ENCODE data around the gene CAMTA1.

The CAMTA1 gene

DNA sequence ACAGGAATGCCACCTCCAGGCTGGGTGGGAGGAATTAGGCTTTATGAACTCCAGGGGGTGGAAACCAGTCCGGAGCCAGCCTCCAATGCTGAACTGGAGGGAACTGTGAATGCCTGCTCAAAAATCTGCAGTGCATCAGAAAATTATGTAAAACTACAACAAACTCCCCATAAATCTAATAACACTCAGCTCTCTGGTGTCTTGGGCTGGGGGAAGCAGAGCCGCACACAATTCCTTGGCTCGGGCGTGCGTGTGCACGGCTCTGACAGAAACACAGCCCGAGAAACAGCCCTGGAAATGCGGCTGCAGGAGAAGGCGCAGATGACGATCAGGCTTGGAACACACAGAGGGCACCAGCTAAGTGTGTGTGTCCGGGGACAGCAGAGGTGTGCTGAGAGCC is 858.3 kb downstream of the CAMTA1 start:
- no peak for DNase-seq (ENCODE audit: low read depth)
- TF ChIP-seq, protein P1, sequence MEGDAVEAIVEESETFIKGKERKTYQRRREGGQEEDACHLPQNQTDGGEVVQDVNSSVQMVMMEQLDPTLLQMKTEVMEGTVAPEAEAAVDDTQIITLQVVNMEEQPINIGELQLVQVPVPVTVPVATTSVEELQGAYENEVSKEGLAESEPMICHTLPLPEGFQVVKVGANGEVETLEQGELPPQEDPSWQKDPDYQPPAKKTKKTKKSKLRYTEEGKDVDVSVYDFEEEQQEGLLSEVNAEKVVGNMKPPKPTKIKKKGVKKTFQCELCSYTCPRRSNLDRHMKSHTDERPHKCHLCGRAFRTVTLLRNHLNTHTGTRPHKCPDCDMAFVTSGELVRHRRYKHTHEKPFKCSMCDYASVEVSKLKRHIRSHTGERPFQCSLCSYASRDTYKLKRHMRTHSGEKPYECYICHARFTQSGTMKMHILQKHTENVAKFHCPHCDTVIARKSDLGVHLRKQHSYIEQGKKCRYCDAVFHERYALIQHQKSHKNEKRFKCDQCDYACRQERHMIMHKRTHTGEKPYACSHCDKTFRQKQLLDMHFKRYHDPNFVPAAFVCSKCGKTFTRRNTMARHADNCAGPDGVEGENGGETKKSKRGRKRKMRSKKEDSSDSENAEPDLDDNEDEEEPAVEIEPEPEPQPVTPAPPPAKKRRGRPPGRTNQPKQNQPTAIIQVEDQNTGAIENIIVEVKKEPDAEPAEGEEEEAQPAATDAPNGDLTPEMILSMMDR (conservative IDR thresholded peaks at IDR 0.05; ENCODE audit: low read depth, low read length) = no peak
- H3K4me3 ChIP-seq (ENCODE audit: low read depth, low read length) = no peak overlapping the region

DNA sequence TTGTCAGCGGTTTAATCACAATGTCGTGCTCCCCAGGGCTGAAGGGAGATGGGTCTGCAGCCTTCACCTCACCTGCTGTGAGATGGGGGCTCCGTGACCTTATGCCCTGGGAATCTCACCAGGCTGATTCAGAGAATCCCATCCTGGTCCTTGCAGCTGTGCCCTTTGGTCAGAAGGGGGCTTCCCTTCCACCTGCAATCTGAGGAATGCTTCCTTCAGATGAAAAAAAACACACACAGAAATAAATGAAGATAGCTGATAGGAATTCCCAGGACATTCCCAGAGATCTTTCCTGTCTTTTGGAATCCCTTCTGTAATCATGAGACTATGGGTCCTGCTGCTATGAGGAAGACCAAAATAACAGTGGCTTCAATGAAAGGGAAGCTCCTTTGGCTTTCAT is 858.8 kb downstream of the CAMTA1 start:
- DNase-seq (ENCODE audit: low read depth) = no peak
- TF ChIP-seq, protein P1 (conservative IDR thresholded peaks at IDR 0.05; ENCODE audit: low read depth, low read length) = no peak
- H3K4me3 ChIP-seq (ENCODE audit: low read depth, low read length) = no peak overlapping the region

DNA sequence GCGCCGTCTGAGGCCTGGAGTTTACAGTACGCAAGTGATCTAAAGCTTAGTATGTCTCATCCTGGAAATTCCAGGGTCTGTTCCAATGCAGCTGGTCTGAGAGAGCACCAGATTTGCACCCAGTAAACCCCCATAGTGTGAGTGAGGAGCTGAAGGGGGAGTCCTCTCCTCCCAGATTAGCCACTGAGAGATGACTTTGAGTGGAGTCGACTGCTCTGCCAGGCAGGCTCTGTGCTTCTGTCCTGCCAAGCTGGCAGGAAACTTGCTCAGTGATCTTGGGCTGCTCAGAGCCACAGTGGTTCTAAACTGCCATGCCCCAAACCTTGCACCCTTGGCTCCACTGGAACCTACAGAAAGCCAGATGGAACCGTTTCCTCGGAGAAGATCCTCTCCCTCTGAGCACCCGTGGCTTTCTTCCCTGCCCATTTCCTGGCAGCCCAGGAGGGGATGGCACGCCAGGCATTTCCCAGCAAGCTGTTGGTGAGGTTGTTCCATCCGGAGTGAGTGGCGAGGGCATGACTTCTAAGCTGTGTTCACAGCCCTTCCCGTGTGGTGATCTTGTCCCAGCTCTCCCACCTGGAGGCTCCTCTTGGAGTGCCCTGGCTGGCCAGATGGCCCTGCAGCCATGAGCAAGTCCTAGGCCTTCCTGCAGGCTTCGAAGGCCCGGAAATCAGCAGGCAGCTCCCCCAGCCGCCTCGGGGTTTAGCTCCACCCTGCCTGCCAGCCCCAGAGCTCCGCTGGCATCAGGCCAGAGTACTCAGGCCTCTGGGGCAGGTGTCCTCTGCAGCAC is 859.9 kb downstream of the CAMTA1 start:
- TF ChIP-seq, protein P1 (conservative IDR thresholded peaks at IDR 0.05; ENCODE audit: low read depth, low read length) = no peak
- no peak for DNase-seq (ENCODE audit: low read depth)
- no peak overlapping the region for H3K4me3 ChIP-seq (ENCODE audit: low read depth, low read length)

DNA sequence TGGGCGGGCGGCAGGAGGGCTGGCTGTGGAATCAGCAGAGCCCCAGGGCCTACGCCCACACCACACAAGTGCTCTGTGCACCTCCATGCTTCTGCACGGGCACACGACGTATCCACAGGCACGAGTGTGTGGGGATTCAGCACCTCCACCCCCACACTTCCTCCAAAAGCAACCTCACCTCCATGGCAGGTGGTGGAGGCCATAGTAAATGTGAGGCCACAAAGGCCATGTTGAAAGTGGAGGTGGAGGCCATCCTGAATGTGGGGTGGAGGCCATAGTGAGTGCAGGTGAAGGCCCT is 860.4 kb downstream of the CAMTA1 start:
- H3K4me3 ChIP-seq (ENCODE audit: low read depth, low read length) = no peak overlapping the region
- TF ChIP-seq, protein P1 (conservative IDR thresholded peaks at IDR 0.05; ENCODE audit: low read depth, low read length) = no peak
- DNase-seq (ENCODE audit: low read depth) = no peak

DNA sequence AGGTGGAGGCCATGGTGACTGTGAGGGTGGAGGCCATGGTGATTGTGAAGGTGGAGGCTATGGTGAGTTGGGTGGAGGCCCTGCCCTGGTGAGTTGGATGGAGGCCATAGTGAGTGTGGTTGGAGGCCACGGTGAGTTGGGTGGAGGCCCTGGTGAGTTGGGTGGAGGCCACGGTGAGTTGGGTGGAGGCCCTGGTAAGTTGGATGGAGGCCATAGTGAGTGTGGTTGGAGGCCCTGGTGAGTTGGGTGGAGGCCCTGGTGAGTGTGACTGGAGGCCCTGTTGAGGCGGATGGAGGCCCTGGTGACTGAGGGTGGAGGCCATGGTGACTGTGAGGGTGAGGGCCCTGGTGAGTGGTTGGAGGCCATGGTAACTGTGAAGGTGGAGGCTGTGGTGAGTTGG is 860.9 kb downstream of the CAMTA1 start:
- DNase-seq (ENCODE audit: low read depth) = no peak
- TF ChIP-seq, protein P1 (conservative IDR thresholded peaks at IDR 0.05; ENCODE audit: low read depth, low read length) = no peak
- no peak overlapping the region for H3K4me3 ChIP-seq (ENCODE audit: low read depth, low read length)

DNA sequence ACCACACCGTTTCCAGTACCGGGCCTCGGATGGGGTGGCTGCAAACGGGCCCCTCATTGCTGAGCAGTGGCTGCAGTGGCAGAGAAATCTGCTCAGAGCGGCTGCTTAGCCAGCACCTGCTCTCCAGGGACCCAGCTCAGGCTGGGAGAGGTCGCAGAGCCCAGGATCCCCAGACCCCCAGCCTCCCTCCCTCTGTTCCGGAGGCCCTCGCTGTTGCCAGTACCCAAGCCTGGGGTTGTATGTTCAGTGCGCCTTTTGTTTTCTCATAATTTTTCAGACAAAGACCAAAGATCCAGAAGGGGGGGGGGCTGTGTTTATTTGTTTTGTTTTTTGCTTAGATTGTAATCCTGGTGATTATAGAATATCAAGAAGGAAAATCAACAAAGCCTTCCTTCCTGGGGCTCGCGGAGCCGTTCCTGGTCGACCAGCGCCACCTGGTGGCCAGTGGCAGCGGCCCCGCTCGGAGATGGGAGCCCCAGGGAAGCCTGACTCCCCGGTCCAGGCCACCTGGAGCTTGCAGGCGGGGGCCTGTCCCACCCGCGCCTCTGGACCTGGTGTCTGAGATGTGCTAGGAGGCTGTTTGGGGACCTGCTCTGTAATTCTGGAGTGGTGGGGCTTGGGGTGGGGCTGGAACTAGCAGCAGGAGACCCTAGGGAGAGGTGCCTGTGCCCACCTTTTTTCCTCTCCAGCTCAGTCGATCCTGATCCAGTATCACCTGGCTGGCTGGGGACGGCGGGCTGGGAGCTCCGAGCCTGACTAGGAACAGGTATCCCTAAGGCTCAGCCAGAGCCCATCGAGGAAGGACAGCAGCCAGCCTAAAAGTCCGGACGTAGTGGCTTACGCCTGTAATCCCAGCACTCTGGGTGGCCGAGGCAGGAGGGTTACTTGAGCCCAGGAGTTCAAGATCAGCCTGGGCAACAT is 862.0 kb downstream of the CAMTA1 start:
- DNase-seq (ENCODE audit: low read depth) = peak; percentile 63
- TF ChIP-seq, protein P1 (conservative IDR thresholded peaks at IDR 0.05; ENCODE audit: low read depth, low read length) = peak; percentile 90
- H3K4me3 ChIP-seq (ENCODE audit: low read depth, low read length) = no peak overlapping the region

Measured in choroid plexus epithelial cell (primary cell).